Mammary epithelial cell (primary cell): ENCODE measurements around the gene NHLRC4.

Experiments
- EZH2 ChIP-seq: IDR thresholded peaks from 2 replicates; pipeline ENCODE4 v1.6.1; 2012; ENCODE audit warnings: low read length, inconsistent platforms, borderline replicate concordance
- TF ChIP-seq, protein P1 (sequence below), 2 donors: IDR thresholded peaks in 1 of 2; conservative IDR thresholded peaks in 1 of 2; 2 replicates each; pipeline ENCODE4 v1.5.1; 2011 to 2012; ENCODE audit warnings: inconsistent platforms in 2 of 2, low read length in 2 of 2, mild to moderate bottlenecking in 2 of 2, control low read depth in 1 of 2, low read depth in 1 of 2; ENCODE audit not compliant: insufficient read depth in 1 of 2; ENCODE audit errors: extremely low read depth in 1 of 2

DNA sequence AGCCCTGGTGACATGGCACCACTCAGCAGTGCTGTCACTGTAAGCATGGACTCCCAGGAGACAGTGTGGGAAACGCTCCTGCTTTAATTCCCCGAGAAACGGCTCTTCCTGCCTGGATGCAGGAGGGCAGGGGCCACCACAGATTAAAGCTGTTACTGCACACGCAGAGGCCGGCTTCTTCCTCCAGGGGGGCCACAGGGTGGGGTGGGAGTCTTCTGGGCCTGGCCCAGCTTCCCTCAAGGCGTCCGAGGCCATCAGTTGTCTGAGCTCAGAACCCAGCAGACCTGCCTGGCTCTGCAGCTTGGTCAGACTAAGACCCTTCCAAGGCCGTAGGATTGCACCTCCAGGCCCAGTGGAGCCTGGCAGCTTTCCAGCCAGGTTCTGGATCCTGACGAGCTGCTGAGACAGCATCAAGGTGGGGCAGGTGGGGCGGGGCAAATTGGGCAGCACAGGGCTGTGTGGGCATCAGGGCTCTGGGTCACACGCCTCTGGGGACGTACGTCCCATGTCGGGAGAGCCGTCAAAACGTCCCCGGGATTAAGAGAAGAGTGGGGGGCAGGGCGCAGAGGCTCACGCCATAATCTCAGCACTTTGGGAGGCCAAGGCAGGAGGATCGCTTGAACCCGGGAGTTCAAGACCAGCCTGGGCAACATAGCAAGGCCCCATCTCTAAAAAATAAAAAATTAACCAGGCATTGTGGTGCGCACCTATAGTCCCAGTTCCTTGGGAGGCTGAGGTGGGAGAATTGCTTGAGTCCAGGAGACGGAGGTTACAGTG, 44.3 kb upstream of the NHLRC4 start:
- no peak for TF ChIP-seq EZH2
- TF ChIP-seq, protein P1, sequence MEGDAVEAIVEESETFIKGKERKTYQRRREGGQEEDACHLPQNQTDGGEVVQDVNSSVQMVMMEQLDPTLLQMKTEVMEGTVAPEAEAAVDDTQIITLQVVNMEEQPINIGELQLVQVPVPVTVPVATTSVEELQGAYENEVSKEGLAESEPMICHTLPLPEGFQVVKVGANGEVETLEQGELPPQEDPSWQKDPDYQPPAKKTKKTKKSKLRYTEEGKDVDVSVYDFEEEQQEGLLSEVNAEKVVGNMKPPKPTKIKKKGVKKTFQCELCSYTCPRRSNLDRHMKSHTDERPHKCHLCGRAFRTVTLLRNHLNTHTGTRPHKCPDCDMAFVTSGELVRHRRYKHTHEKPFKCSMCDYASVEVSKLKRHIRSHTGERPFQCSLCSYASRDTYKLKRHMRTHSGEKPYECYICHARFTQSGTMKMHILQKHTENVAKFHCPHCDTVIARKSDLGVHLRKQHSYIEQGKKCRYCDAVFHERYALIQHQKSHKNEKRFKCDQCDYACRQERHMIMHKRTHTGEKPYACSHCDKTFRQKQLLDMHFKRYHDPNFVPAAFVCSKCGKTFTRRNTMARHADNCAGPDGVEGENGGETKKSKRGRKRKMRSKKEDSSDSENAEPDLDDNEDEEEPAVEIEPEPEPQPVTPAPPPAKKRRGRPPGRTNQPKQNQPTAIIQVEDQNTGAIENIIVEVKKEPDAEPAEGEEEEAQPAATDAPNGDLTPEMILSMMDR (conservative IDR thresholded peaks at IDR 0.05 in 1 of 2, IDR thresholded peaks at IDR 0.05 in 1 of 2; ENCODE audit: extremely low read depth in 1 of 2, insufficient read depth in 1 of 2, low read depth in 1 of 2, low read length in 2 of 2): no peak
